ENCODE results near the gene HOTAIR.

HOTAIR gene

DNA sequence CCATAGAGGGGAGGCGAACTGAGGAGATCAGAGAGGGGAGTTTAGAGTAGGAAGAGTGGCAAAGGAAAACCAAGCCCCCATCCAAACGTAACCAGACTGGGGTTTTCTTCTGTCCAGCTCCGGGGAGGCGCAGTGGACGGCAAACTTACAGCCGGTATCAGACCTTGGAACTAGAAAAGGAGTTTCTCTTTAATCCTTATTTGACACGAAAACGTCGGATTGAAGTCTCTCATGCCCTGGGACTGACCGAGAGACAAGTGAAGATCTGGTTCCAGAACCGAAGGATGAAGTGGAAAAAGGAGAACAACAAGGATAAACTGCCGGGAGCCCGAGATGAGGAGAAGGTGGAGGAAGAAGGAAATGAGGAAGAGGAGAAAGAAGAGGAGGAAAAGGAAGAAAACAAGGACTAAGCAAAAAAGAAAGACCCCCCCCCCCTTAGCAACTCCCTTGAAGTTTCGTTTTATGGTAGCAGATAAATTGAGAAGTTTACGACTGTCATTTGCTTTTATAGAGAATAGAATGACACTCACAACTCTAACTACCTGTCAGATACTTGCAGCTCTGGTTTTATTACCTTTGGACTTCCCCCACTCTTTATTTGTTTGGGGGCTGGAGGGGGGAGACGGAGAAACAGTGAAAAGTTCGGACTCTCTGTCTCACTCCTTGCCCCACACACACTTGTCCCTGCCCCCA lies 36.4 kb upstream of the HOTAIR start:
- no peak for DNase-seq

DNA sequence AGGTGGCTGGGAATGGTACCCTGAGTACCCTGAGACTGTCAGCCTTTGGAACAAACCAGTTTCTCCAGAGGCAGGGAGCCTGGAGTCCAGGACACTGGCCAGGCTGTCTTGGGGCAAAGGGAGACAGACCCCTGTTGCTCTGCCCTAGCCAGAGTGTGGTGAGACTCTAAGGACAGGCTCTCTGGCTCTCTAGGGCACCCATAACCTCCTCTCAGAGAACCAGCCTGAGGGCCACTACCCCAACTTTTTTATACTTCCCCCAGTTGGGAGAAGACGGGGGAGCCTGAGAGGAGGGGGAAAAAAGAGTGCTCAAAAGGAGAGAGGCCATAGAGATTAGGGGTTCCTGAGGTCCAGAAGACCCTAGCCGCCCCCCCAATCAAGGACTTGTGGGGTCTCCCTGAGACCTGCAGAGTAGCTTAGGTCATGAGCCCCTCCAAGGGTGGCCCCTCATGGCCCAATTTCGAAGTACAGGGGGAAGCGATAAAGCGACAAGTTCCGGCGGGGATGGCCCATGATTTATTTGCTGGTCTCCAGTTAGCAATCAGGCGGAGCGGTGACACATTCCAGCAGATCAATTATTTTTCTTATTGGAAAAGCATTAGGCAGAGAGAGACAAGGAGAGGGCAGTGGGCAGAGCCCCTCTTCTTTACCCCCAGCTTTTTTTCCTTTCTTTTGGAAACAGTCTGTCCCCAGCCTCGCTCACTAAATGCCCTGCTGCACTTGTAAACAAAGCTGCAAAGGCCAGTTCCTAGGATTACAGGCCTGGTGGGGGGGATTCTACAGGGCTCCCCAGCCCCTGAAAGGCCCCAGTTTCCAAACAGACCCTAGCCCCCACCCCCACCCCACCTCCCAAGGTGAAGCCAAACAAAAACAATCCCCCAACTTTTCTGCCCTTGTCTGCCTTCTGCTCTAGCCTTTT lies 35.6 kb upstream of the HOTAIR start:
- DNase-seq = no peak

DNA sequence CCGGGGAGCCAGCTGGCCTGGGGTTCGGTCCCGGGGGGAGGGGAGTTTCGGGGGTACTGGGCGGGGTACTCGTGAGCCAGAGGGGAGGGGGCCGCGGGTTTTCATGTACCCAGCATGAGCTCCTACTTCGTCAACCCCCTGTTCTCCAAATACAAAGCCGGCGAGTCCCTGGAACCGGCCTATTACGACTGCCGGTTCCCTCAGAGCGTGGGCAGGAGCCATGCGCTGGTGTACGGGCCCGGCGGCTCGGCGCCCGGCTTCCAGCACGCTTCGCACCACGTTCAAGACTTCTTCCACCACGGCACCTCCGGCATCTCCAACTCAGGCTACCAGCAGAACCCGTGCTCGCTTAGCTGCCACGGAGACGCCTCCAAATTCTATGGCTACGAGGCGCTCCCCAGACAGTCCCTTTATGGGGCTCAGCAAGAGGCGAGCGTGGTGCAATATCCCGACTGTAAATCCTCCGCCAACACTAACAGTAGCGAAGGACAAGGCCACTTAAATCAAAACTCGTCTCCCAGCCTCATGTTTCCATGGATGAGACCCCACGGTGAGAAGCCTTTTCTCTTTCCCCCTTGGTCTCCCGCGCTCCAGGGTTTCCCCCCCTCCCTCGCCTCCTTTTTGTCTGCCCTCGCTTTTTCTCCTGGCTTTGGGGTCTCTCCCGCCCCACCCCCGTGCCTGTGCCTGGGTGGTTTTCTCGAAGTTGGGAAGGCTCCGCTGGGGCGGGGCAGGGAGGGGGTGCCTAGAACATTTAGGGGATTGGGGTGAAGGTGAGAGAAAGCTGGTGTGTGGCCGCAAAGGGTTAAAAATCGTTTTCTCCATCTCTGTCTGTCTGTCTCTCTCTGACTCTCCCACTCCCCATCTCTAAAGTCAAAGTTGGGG lies 34.7 kb upstream of the HOTAIR start:
- no peak for DNase-seq

DNA sequence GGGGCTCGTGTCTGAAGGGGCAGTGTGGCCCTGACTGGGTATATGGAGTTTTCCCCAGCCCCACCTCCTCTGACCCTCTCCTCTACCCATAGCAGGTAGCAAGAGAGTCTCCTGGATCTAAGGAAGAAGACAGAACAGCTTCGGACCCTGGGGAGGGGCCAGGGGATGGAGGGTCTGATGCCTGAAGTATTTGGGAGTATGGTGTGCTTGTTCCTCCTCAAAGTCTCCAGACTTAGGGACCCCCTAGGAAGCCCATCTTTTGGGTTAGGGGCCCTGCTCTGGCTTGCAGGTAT lies 33.5 kb upstream of the HOTAIR start:
- no peak for DNase-seq

DNA sequence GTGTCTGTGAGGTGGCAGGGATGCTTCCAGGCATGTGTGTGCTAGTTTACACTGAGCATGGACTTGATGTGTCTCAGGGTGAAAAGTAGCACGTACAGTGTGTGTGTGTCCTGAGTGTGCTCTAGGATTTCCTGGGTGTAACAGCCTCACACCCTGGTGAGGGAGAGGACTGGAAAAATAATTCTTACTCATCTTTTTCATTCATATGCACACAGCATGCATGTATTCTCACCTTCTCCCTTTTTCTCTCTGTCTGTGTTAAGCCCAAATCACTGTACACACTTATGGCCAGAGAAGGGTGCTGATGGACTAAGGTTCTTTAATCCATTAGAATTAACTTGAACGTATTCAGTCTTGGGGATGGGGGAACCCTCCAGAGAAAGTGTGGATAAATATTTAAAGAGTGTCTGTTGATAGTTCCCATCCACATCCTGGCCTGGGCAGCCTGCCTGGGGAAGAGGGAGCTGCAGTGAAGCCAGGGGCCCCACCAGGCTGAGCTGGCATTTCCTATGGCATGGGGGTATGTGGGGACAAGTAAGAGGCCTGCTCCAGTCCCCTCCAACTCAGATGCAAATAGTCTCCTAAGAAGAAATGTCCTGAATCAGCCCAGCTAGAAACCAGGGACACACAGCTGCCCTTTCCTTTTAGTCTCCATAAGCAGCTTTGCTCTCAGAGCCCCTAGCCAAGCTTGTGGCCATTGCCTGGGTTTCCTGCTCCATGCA lies 32.9 kb upstream of the HOTAIR start:
- no peak for DNase-seq

DNA sequence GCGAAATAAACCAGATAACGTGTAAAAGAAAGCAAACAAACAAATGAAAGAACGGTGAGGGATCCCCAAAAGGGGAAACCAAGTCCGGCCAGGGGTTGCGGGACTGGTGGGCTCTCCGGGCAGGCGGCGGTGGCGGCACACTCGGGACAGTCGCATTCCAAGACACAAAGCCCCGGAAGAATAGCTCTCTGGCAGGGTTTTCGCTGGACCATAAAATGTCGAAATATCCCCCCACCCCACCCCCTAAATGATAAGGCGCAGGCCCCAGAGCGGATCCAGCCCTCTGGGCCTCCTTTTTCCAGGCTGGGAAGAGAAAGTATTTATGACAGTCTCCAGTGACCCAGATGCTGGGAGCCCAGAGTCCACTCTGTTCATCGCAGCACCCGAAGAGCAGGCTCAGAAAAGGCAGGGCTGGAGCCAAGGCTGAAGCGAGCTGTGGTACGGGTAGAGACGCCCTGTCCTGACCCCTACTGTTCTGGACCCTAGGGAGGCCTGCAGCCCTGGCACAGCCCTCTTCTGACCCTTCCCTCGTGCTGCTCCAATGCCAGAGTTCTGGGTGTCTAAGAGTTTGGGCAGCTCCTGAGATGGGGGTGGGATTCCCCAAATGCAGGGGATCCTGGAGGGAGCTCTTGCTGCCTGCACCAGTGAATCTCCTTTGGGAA lies 31.9 kb upstream of the HOTAIR start:
- DNase-seq = no peak

DNA sequence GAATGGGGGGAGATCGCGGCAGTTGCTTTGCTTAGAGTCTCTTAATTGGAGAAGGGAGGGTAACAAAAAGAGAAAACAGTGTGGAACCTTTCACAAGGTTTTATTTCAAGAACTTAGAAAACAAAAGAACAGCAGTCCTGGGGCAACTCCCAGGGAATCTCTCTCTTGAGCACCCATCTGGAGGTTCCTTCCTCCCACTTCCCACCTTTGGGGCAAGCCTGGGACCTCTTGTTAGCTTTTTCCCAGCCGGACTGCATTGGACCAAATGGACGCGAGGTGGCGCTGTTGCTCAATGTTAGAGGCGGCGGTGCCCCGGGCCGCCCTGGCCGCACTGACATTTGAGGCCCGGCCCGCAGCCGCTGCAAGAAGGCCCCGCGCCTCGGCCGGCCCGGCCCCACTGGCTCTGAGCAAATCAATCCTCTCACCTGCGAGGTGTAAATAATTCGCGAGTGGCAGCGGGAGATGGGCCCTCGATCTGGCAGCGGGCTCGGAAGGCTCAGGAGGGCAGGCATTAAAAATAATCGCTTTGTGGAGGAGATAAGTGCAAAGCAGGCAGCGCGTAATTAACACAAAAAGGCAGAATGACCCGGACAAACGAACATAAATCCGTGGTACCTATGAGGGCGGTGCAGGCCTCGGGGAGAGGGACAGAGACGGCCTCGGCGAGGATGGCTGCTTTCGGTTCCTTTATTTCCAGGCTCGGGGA lies 31.3 kb upstream of the HOTAIR start:
- DNase-seq = no peak

DNA sequence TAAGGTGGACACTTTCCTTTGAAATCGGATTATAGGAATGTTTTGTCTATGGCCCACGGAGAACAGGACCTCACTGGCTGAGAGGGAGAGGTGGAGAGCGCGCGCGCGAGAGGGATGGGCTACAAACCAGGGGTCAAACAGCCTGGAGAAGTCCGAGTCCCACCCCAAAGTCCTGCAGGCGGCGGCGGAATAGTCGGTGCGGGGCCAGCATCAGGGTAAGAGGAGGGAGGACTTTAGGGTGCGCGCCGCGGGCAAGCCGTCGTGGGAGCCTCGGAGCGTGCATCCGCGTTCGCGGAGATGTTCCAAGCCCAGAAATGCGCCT lies 30.7 kb upstream of the HOTAIR start:
- no peak for DNase-seq

DNA sequence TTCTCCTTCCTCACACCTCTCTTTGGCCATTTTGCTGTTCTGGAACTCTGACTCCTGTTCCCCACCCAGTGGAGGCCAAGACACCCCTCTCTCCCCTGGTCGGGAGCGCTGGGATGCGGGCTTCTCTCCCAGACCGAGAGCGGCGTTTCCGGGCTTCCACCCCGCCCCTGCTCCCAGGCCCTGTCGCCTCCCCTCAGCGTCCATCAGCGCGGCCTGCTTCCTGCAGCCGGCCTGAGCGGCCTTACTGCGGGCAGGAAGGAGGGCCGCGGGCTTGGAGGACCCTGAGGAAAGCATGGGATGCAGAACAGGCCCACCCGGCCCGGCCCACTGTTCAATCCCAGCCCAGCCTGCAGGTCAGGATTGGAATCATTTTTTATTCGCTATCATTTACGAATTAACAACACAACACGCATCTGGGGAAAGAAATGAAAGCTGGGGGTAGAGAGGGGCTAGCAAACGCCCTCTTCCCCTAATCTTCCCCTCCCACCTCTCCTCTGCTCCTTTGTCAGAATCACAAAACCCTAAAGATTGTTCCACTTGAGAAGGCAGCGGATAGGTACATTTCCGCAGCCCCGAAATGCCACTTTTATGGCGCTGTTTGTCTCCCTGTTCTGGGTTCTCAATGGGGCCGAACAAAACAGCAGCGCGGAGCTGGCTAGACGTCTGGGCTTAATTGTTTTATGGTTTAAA lies 30.2 kb upstream of the HOTAIR start:
- no peak for DNase-seq

DNA sequence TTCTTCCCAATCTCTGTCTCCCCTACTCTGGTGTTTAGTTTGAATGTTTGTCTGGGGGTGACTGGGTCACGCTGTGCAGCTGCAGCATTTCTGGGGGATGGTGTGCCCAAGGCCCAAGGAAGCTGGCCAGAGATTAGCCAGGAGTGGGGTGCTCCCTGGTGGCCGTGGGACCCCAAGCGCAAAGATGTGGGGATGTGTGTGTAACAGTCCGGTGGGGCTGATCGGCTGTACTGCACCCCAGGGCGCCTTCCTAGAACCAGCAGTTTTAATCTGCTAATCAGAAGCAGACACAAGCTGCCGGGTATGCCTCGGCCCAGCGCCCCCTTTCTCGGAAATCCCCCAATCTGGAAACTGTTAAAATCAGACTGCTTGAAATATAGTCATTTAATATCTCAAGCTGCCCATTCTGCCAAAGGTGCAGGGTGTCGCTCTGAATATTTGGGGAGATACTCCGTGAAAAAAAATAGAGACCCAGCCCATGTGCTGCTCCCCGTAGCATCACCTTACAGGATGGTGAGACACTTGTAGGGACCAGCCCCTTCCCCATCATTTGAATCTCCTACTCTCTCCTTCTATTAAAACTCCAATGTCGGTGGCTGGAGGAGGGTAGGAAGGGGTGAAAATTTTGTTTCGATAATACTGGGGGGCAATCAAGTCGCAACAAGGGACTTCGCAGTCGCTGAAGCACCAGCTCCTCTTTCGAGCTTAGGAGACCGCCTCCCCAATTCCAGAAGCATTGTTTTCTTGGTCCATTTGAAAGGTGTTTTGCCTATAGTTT lies 29.5 kb upstream of the HOTAIR start:
- DNase-seq = no peak

DNA sequence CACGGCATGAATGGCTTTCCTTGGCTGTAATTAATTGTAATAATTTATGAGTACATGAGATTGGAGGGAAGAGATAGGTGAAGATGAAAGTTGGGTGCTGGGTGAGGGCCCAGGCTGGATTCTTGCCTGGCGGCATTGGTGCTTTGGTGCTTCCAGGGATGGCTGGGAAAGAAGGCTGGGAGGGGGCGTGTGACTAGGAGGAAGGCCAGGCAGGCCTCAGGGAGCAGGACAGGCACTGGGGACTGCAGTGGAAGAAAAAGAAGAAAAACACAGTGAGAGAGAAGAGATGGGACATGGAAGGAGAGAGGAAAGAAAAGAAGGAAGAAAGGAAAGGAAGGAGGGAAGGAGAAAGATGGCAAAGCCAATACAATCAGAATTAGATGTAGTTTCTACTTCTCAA lies 28.9 kb upstream of the HOTAIR start:
- DNase-seq = no peak

DNA sequence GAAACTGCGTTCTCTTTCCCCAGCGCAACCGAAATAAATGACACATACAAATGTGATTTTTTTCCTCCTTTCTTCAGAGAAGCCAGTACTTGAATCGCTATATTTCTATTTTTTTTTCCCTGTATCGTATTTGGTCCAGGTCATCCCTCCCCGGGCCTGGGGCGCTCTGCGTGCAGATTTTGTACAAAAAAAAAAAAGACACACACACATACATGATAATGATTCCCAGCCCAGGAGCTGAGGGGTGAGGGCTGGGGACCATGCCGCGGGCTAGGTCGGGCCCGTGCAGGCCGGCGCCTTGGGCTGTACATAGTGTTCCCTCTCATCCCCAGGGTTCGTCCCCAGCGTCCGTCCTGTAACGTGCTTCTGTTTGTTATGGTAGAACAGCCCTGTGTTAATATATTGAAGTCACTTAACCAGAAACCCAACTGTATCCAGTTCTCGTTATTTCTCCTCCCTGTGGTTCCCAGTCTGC lies 28.2 kb upstream of the HOTAIR start:
- DNase-seq = no peak

DNA sequence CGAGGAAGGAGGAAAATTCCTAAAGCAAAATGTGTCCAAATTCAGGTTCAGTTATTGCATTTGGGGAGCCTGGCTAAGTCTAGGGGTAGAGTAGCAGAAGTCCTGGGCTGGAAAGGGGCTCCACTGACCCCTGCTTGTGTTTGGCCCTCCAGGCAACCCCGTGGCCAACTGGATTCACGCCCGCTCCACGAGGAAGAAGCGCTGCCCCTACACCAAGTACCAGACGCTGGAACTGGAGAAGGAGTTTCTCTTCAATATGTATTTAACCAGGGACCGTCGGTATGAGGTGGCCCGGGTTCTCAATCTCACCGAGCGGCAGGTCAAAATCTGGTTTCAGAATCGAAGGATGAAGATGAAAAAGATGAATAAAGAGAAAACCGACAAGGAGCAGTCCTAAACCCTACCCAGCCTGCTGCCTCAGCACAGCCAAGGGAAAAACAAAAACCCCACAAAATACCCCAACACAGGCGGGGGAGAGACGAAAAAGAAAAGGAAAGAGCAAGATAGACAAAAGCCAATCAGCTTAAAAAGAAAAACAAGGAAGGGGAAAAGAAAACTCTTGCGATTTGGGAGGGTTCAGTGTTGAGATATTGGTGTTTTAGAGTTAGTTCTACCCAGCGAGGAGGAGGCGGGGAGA lies 27.6 kb upstream of the HOTAIR start:
- DNase-seq = no peak

DNA sequence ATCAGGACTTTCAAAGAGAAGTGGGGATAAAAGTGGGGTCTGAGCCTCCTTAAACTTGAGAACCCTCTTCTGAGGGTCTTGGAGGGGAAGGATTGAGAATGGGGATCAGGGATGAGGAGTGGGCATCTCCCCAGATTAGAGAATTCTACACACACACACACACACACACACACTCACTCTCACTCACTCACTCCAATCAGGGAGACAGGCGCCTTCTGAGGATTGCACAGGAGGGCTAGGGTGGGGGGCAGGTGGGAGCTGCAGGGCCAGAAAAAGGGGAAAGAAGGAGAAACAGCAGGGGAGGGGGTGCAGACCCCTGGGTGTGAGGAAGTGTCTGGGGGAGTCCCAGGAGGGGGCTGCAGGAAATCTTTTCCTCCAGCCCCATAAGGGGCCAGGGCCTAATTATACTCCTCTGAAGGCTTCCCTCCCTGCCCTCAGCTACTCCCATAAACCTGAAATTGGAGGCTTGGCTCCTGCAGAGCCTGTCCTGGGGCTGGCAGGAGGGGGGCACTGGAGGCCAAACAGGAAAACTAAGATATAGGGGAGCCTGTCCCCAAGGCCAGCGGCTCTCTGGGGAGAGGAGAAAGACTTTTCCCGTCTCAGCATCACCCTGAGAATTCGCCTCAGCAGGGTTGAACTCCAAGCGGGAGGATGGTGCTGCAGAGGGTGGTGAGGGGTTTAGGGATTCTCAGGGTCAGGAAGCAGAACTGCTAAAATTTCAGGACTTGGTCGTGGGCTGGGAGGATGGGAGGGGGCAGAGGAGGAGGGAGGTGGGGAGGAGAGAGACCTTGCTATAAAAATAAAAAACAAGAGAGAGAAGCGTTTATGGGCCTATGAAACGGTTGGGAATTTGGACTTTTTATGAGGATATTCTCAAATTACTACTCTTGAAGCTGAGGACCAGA lies 26.8 kb upstream of the HOTAIR start:
- DNase-seq = no peak

DNA sequence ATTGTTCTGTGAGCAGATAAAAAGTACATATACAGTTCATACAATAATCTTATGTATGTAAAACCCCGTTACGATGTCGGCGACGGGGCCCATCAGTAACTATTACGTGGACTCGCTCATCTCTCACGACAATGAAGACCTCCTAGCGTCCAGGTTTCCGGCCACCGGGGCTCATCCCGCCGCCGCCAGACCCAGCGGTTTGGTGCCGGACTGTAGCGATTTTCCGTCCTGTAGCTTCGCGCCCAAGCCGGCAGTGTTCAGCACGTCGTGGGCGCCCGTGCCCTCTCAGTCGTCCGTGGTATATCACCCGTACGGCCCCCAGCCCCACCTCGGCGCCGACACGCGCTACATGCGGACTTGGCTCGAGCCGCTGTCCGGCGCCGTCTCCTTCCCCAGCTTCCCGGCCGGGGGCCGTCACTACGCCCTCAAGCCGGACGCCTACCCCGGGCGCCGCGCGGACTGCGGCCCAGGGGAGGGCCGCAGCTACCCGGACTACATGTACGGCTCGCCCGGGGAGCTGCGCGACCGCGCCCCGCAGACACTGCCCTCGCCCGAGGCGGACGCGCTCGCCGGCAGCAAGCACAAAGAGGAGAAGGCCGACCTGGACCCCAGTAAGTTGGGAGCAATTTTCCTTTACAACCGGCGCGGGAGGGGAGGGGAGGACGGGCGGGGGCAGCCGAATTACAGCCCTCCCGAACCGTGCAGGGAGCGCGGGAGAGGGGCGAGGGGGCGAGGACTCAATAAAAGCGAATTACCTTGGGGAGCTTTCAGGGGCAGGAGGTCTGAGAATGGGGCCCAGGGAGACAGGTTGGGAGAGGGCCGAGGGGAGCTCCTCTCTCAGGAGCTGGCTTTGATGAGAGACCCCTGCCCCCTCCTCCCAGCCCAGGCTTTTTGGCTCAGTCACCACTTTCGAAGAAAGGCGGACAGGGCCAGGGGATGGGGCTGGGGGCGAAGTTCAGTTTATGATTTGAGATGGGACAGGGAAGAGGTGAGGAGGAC lies 25.7 kb upstream of the HOTAIR start, which contains the start of gene HOXC9:
HOXC9 (plus strand) TSS at position 46 of the 999 bp plus-strand sequence; CDS start at position 74, 28 bp downstream.
- DNase-seq = no peak

DNA sequence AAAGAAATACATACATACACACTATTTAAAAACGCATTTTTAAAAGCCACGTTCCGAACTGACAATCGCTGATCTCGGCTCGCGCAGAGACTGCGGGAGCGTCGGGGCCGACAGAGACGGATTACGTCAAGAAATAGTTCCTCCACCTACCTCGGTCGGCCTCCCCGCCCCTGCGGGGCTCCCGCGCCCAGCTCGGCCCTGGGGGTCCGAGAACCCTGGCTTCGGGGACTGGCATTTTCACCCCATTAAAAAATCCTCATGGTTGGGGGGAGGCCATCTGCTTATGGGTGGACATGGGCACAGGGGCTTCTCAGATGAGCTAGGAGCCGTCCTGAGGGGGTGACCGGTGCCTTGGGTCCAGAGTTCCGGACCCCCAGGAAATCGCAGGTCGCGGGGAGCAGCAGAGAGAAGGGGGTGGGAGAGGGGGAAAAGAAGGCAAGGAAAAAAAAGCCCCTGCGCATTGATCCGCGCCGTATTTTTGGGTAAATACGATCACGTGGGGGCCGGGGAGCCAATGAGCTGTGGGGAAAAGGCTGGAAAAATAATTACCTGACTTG lies 24.9 kb upstream of the HOTAIR start:
- DNase-seq = no peak

DNA sequence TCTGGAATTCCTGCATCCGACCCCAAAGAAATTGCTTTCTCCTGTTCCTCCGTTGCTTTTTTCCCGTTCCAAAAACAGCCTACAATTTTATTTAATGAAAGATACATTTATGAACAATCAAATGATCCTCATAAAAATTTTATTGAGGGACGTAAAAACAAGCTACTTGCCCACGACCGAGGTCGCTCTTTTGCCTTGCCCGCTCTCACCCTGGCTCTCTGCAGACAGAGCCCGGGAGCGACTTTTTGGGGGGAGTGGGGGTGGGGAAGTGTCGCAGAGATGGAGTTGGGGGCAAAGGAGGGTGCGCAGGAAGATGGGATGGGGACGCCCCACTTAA lies 24.1 kb upstream of the HOTAIR start:
- DNase-seq = no peak
